Measurements from ENCODE around the gene ZFHX2. TPM values are rescaled to one million over a fixed set of nuclear protein-coding genes. Genes with fewer than 3 reads are reported as not detected.

ZFHX2 gene
- total RNA-seq, 1 donor from 2014 or later = 11.1 TPM

GRCh38 chr14:23573384-23574015 is 21.9 kb upstream of the ZFHX2 start:
- H3K4me3 Mint-ChIP-seq = no peak overlapping the region
- H3K27ac Mint-ChIP-seq = no peak overlapping the region

GRCh38 chr14:23572836-23573235 is 21.3 kb upstream of the ZFHX2 start:
- DNase-seq (ENCODE audit: extremely low spot score, unreplicated experiment) = no peak
- peak overlapping the region; percentile 39 for H3K27ac Mint-ChIP-seq
- no peaks in the 10 kb centered on the region for H3K9me3 Mint-ChIP-seq
- peaks cover 16% of the 10 kb centered on the region for H3K4me1 Mint-ChIP-seq (ENCODE audit: unreplicated experiment)
- no peaks in the 10 kb centered on the region for H3K36me3 Mint-ChIP-seq
- TF ChIP-seq CTCF (conservative IDR thresholded peaks at IDR 0.05) = no peak
- H3K27me3 Mint-ChIP-seq = peaks cover 59% of the 10 kb centered on the region
- H3K4me3 Mint-ChIP-seq = no peak overlapping the region

More at GRCh38 chr14:23573384-23574015, 21.9 kb upstream of the ZFHX2 start:
- H3K27me3 Mint-ChIP-seq = peaks cover 65% of the 10 kb centered on the region
- H3K4me1 Mint-ChIP-seq (ENCODE audit: unreplicated experiment) = peaks cover 10% of the 10 kb centered on the region
- H3K9me3 Mint-ChIP-seq = no peaks in the 10 kb centered on the region
- no peaks in the 10 kb centered on the region for H3K36me3 Mint-ChIP-seq
- no peak for TF ChIP-seq CTCF (conservative IDR thresholded peaks at IDR 0.05)
- DNase-seq (ENCODE audit: extremely low spot score, unreplicated experiment) = no peak

GRCh38 chr14:23572524-23572828 is 20.9 kb upstream of the ZFHX2 start:
- peaks cover 19% of the 10 kb centered on the region for H3K4me1 Mint-ChIP-seq (ENCODE audit: unreplicated experiment)
- peak overlapping the region; percentile 21 for H3K4me3 Mint-ChIP-seq
- no peaks in the 10 kb centered on the region for H3K9me3 Mint-ChIP-seq

GRCh38 chr14:23571701-23572523 is 20.3 kb upstream of the ZFHX2 start:
- Mint-ChIP-seq H3K27ac (no peak overlapping the region), H3K4me1 (ENCODE audit: unreplicated experiment) (peaks cover 21% of the 10 kb centered on the region), H3K9me3 (no peaks in the 10 kb centered on the region), H3K36me3 (no peaks in the 10 kb centered on the region), H3K27me3 (peaks cover 54% of the 10 kb centered on the region), H3K4me3 (peak overlapping the region; percentile 21)
- TF ChIP-seq CTCF (conservative IDR thresholded peaks at IDR 0.05) = no peak
- DNase-seq (ENCODE audit: extremely low spot score, unreplicated experiment) = no peak

More at GRCh38 chr14:23572524-23572828, 20.9 kb upstream of the ZFHX2 start:
- H3K27me3 Mint-ChIP-seq = peaks cover 57% of the 10 kb centered on the region
- TF ChIP-seq CTCF (conservative IDR thresholded peaks at IDR 0.05) = no peak
- no peaks in the 10 kb centered on the region for H3K36me3 Mint-ChIP-seq
- DNase-seq (ENCODE audit: extremely low spot score, unreplicated experiment) = no peak
- peak overlapping the region; percentile 39 for H3K27ac Mint-ChIP-seq

- no peaks in the 10 kb centered on the region for H3K36me3 Mint-ChIP-seq
Observed at GRCh38 chr14:23570806-23571483, 19.4 kb upstream of the ZFHX2 start.

More at GRCh38 chr14:23570806-23571483, 19.4 kb upstream of the ZFHX2 start:
- Mint-ChIP-seq H3K9me3 (no peaks in the 10 kb centered on the region), H3K27me3 (peaks cover 46% of the 10 kb centered on the region), H3K4me3 (no peak overlapping the region), H3K27ac (no peak overlapping the region), H3K4me1 (ENCODE audit: unreplicated experiment) (peaks cover 27% of the 10 kb centered on the region)
- no peak for TF ChIP-seq CTCF (conservative IDR thresholded peaks at IDR 0.05)
- DNase-seq (ENCODE audit: extremely low spot score, unreplicated experiment) = no peak
